ENCODE results near the gene VPS45. TPM values are rescaled to one million over a fixed set of nuclear protein-coding genes. Genes with fewer than 3 reads are reported as not detected.

Gene VPS45
- total RNA-seq, 1 experiment from 2014 or later = 28.2 TPM

DNA sequence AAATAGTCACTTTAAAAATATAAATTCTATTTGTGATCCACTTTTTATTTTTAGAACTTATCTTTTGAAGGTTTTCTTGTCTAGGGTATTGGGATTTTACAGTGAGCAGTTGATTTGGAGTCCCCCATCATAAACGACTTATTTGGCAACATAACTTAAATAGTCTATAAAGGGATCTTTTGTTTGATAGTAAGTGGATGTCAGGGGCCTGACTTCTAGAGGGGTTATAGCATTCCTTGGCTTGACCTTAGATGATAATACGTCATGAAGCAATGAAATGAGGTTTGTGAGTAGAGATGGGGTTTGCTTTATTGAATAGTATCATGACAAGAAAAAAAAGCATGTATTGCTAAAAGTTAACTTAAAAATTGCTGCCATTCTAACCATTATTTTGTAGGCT, 17.8 kb downstream of the VPS45 start:
- TF ChIP-seq EMX1 (CRISPR knock-in tag; IDR thresholded peaks at IDR 0.05) (no peak), NR1H2 (CRISPR knock-in tag; IDR thresholded peaks at IDR 0.05) (no peak), ETV6 (CRISPR knock-in tag; IDR thresholded peaks at IDR 0.05) (no peak), NFE2L1 (CRISPR knock-in tag; IDR thresholded peaks at IDR 0.05) (no peak), ZNF671 (CRISPR knock-in tag; IDR thresholded peaks at IDR 0.05) (no peak)
- TF ChIP-seq, protein P1, sequence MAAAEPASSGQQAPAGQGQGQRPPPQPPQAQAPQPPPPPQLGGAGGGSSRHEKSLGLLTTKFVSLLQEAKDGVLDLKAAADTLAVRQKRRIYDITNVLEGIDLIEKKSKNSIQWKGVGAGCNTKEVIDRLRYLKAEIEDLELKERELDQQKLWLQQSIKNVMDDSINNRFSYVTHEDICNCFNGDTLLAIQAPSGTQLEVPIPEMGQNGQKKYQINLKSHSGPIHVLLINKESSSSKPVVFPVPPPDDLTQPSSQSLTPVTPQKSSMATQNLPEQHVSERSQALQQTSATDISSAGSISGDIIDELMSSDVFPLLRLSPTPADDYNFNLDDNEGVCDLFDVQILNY (CRISPR knock-in tag; IDR thresholded peaks at IDR 0.05) = no peak
- TF ChIP-seq, protein P2, sequence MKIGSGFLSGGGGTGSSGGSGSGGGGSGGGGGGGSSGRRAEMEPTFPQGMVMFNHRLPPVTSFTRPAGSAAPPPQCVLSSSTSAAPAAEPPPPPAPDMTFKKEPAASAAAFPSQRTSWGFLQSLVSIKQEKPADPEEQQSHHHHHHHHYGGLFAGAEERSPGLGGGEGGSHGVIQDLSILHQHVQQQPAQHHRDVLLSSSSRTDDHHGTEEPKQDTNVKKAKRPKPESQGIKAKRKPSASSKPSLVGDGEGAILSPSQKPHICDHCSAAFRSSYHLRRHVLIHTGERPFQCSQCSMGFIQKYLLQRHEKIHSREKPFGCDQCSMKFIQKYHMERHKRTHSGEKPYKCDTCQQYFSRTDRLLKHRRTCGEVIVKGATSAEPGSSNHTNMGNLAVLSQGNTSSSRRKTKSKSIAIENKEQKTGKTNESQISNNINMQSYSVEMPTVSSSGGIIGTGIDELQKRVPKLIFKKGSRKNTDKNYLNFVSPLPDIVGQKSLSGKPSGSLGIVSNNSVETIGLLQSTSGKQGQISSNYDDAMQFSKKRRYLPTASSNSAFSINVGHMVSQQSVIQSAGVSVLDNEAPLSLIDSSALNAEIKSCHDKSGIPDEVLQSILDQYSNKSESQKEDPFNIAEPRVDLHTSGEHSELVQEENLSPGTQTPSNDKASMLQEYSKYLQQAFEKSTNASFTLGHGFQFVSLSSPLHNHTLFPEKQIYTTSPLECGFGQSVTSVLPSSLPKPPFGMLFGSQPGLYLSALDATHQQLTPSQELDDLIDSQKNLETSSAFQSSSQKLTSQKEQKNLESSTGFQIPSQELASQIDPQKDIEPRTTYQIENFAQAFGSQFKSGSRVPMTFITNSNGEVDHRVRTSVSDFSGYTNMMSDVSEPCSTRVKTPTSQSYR (CRISPR knock-in tag; IDR thresholded peaks at IDR 0.05) = no peak
- no peak overlapping the region for H3K4me3 Mint-ChIP-seq
- POLR2A ChIA-PET = no interaction called here
- no peak overlapping the region for H3K27ac Mint-ChIP-seq
- H3K4me1 Mint-ChIP-seq = no peaks in the 10 kb centered on the region
- ATAC-seq (no peak), DNase-seq (ENCODE audit: low spot score) (no peak)
- no peaks in the 10 kb centered on the region for H3K27me3 Mint-ChIP-seq (ENCODE audit: low read depth)
- H3K36me3 Mint-ChIP-seq = peaks cover 17% of the 10 kb centered on the region
- CTCF ChIA-PET = no interaction called here
- no peaks in the 10 kb centered on the region for H3K9me3 Mint-ChIP-seq

DNA sequence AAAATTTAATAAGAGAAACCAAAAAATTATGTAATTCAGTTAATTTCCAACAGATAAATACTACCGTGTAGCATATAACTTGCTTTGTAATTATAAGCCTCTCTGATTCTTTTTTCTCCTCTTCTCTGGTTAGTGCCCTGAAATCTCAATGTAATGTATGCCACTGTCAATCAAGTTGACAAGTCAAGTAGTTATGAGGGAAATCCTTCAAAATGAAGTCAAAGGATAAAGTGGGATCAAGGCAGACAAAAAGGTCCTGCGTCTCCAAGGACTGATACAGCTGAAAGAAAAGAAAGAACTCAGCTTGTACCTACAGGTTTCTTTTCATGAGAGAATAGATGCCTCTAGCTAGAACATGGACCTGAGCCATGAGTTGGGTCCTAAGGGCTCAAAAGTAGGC, 19.8 kb downstream of the VPS45 start:
- Mint-ChIP-seq H3K27me3 (ENCODE audit: low read depth) (no peaks in the 10 kb centered on the region), H3K36me3 (peaks cover 9% of the 10 kb centered on the region), H3K9me3 (no peaks in the 10 kb centered on the region), H3K4me1 (no peaks in the 10 kb centered on the region), H3K4me3 (no peak overlapping the region), H3K27ac (no peak overlapping the region)
- ChIA-PET CTCF (no interaction called here), POLR2A (no interaction called here)
- DNase-seq (ENCODE audit: low spot score) (no peak), ATAC-seq (no peak)
- TF ChIP-seq, protein P3, sequence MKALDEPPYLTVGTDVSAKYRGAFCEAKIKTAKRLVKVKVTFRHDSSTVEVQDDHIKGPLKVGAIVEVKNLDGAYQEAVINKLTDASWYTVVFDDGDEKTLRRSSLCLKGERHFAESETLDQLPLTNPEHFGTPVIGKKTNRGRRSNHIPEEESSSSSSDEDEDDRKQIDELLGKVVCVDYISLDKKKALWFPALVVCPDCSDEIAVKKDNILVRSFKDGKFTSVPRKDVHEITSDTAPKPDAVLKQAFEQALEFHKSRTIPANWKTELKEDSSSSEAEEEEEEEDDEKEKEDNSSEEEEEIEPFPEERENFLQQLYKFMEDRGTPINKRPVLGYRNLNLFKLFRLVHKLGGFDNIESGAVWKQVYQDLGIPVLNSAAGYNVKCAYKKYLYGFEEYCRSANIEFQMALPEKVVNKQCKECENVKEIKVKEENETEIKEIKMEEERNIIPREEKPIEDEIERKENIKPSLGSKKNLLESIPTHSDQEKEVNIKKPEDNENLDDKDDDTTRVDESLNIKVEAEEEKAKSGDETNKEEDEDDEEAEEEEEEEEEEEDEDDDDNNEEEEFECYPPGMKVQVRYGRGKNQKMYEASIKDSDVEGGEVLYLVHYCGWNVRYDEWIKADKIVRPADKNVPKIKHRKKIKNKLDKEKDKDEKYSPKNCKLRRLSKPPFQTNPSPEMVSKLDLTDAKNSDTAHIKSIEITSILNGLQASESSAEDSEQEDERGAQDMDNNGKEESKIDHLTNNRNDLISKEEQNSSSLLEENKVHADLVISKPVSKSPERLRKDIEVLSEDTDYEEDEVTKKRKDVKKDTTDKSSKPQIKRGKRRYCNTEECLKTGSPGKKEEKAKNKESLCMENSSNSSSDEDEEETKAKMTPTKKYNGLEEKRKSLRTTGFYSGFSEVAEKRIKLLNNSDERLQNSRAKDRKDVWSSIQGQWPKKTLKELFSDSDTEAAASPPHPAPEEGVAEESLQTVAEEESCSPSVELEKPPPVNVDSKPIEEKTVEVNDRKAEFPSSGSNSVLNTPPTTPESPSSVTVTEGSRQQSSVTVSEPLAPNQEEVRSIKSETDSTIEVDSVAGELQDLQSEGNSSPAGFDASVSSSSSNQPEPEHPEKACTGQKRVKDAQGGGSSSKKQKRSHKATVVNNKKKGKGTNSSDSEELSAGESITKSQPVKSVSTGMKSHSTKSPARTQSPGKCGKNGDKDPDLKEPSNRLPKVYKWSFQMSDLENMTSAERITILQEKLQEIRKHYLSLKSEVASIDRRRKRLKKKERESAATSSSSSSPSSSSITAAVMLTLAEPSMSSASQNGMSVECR (CRISPR knock-in tag; IDR thresholded peaks at IDR 0.05; ENCODE audit: borderline replicate concordance) = no peak
- TF ChIP-seq, protein P4, sequence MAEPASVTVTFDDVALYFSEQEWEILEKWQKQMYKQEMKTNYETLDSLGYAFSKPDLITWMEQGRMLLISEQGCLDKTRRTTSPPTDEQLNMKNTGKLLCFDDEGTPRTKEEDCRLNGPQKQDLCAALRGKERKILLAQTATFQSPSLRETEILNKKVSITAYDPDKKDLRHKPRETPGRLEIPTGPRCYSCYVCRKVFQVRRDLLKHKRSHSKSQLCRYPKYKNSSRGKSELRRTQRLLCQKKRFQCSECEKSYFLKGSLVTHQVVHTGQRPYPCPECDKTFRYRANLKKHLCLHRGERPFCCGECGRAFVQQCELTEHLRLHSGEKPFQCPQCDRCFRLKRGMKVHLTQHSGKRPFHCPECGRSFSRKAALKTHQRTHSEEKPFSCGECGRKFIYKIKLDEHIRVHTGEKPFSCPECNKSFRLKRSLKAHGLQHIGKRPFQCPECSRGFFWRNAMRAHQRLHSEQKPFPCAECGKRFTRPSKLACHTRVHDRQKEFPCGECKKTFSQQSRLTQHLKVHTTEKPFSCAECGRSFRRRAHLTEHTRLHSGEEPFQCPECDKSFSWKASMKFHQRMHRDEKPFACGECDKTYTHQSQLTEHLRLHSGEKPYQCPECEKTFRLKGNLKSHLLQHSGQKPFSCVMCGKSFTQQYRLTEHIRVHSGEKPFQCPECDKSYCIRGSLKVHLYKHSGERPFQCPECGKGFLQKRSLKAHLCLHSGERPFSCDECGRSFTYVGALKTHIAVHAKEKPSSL (CRISPR knock-in tag; conservative IDR thresholded peaks at IDR 0.05) = no peak
- no peak for TF ChIP-seq HMGA2 (CRISPR knock-in tag; IDR thresholded peaks at IDR 0.05)
- TF ChIP-seq, protein P5, sequence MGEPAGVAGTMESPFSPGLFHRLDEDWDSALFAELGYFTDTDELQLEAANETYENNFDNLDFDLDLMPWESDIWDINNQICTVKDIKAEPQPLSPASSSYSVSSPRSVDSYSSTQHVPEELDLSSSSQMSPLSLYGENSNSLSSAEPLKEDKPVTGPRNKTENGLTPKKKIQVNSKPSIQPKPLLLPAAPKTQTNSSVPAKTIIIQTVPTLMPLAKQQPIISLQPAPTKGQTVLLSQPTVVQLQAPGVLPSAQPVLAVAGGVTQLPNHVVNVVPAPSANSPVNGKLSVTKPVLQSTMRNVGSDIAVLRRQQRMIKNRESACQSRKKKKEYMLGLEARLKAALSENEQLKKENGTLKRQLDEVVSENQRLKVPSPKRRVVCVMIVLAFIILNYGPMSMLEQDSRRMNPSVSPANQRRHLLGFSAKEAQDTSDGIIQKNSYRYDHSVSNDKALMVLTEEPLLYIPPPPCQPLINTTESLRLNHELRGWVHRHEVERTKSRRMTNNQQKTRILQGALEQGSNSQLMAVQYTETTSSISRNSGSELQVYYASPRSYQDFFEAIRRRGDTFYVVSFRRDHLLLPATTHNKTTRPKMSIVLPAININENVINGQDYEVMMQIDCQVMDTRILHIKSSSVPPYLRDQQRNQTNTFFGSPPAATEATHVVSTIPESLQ (CRISPR knock-in tag; IDR thresholded peaks at IDR 0.05) = no peak
- TF ChIP-seq, protein P6, sequence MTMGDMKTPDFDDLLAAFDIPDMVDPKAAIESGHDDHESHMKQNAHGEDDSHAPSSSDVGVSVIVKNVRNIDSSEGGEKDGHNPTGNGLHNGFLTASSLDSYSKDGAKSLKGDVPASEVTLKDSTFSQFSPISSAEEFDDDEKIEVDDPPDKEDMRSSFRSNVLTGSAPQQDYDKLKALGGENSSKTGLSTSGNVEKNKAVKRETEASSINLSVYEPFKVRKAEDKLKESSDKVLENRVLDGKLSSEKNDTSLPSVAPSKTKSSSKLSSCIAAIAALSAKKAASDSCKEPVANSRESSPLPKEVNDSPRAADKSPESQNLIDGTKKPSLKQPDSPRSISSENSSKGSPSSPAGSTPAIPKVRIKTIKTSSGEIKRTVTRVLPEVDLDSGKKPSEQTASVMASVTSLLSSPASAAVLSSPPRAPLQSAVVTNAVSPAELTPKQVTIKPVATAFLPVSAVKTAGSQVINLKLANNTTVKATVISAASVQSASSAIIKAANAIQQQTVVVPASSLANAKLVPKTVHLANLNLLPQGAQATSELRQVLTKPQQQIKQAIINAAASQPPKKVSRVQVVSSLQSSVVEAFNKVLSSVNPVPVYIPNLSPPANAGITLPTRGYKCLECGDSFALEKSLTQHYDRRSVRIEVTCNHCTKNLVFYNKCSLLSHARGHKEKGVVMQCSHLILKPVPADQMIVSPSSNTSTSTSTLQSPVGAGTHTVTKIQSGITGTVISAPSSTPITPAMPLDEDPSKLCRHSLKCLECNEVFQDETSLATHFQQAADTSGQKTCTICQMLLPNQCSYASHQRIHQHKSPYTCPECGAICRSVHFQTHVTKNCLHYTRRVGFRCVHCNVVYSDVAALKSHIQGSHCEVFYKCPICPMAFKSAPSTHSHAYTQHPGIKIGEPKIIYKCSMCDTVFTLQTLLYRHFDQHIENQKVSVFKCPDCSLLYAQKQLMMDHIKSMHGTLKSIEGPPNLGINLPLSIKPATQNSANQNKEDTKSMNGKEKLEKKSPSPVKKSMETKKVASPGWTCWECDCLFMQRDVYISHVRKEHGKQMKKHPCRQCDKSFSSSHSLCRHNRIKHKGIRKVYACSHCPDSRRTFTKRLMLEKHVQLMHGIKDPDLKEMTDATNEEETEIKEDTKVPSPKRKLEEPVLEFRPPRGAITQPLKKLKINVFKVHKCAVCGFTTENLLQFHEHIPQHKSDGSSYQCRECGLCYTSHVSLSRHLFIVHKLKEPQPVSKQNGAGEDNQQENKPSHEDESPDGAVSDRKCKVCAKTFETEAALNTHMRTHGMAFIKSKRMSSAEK (CRISPR knock-in tag; IDR thresholded peaks at IDR 0.05; ENCODE audit: borderline replicate concordance) = no peak
- TF ChIP-seq, protein P7, sequence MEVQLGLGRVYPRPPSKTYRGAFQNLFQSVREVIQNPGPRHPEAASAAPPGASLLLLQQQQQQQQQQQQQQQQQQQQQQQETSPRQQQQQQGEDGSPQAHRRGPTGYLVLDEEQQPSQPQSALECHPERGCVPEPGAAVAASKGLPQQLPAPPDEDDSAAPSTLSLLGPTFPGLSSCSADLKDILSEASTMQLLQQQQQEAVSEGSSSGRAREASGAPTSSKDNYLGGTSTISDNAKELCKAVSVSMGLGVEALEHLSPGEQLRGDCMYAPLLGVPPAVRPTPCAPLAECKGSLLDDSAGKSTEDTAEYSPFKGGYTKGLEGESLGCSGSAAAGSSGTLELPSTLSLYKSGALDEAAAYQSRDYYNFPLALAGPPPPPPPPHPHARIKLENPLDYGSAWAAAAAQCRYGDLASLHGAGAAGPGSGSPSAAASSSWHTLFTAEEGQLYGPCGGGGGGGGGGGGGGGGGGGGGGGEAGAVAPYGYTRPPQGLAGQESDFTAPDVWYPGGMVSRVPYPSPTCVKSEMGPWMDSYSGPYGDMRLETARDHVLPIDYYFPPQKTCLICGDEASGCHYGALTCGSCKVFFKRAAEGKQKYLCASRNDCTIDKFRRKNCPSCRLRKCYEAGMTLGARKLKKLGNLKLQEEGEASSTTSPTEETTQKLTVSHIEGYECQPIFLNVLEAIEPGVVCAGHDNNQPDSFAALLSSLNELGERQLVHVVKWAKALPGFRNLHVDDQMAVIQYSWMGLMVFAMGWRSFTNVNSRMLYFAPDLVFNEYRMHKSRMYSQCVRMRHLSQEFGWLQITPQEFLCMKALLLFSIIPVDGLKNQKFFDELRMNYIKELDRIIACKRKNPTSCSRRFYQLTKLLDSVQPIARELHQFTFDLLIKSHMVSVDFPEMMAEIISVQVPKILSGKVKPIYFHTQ (CRISPR knock-in tag; IDR thresholded peaks at IDR 0.05) = no peak
- no peak for TF ChIP-seq NR2C2 (CRISPR knock-in tag; IDR thresholded peaks at IDR 0.05)

Measured in WTC11 (cell line).